ENCODE measurements around the gene LRIT1.

DNA sequence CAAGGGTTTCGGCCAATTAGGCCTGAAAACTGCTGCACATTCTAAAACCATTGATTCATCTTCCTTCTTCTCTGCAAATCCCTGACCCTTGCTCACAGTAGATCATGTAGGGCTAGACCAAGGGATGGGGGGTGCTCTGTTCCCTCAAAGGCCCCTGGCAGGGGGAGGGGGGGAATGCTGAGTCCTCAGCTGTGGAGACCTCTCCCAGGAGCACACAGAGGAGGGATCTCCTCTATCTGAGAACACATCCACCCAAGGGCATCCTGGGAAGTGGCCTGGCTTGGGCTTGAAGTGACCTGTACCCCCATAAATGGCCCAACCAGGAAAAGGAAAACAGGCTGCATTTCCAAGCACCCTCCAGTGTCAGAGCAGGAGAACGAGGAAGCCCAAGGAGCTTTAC is 48.0 kb downstream of the LRIT1 start:
- no peak for TF ChIP-seq POLR2A (IDR thresholded peaks at IDR 0.05)
- TF ChIP-seq, protein P1, sequence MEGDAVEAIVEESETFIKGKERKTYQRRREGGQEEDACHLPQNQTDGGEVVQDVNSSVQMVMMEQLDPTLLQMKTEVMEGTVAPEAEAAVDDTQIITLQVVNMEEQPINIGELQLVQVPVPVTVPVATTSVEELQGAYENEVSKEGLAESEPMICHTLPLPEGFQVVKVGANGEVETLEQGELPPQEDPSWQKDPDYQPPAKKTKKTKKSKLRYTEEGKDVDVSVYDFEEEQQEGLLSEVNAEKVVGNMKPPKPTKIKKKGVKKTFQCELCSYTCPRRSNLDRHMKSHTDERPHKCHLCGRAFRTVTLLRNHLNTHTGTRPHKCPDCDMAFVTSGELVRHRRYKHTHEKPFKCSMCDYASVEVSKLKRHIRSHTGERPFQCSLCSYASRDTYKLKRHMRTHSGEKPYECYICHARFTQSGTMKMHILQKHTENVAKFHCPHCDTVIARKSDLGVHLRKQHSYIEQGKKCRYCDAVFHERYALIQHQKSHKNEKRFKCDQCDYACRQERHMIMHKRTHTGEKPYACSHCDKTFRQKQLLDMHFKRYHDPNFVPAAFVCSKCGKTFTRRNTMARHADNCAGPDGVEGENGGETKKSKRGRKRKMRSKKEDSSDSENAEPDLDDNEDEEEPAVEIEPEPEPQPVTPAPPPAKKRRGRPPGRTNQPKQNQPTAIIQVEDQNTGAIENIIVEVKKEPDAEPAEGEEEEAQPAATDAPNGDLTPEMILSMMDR (IDR thresholded peaks at IDR 0.05), result no peak
